GM12878 (cell line): Measurements from ENCODE around the gene UBTF. TPM values are rescaled to one million over a fixed set of nuclear protein-coding genes. Genes with fewer than 3 reads are reported as not detected.

Experiments used
- ATF7 ChIP-seq: fragments of 450-650 bp; IDR thresholded peaks from 2 replicates; pipeline ENCODE4 v1.6.1; 2016; ENCODE audit warnings: low read depth, mild to moderate bottlenecking
- BMI1 ChIP-seq: fragments of 450-650 bp; IDR thresholded peaks from 2 replicates; pipeline ENCODE4 v1.6.1; 2016; ENCODE audit warnings: mild to moderate bottlenecking, moderate library complexity, borderline replicate concordance
- CBFB ChIP-seq: IDR thresholded peaks from 2 replicates; pipeline ENCODE4 v1.6.1; 2016; ENCODE audit warnings: antibody characterized with exemption, low read depth
- CEBPZ ChIP-seq: fragments of 150-350 bp; IDR thresholded peaks from 2 replicates; pipeline ENCODE4 v1.6.1; 2016; ENCODE audit warnings: low read depth, low read length
- ESRRA ChIP-seq: IDR thresholded peaks from 2 replicates; pipeline ENCODE4 v1.6.1; 2012; ENCODE audit warnings: mild to moderate bottlenecking, low read length, improper control_type of control experiment
- FOS ChIP-seq: IDR thresholded peaks from 3 replicates; pipeline ENCODE4 v1.6.1; 2011; ENCODE audit warnings: borderline replicate concordance; ENCODE audit not compliant: insufficient read length; ENCODE audit errors: extremely low read depth
- FOXK2 ChIP-seq: fragments of 450-650 bp; IDR thresholded peaks from 2 replicates; pipeline ENCODE4 v1.6.1; 2017; ENCODE audit warnings: mild to moderate bottlenecking, moderate library complexity
- HDAC2 ChIP-seq: fragments of 200-600 bp; sonication (generic); IDR thresholded peaks from 2 replicates; pipeline ENCODE4 v1.6.1; 2017
- NFYB ChIP-seq: IDR thresholded peaks from 2 replicates; pipeline ENCODE4 v1.6.1; 2011; ENCODE audit warnings: low read depth, mild to moderate bottlenecking, low read length, improper control_type of control experiment, moderate library complexity; ENCODE audit not compliant: insufficient read depth
- RAD51 ChIP-seq: fragments of 450-650 bp; IDR thresholded peaks from 2 replicates; pipeline ENCODE4 v1.6.1; 2016; ENCODE audit warnings: moderate library complexity, mild to moderate bottlenecking, inconsistent platforms
- RELB ChIP-seq: fragments of 450-650 bp; IDR thresholded peaks from 2 replicates; pipeline ENCODE4 v1.6.1; 2017; ENCODE audit warnings: low read depth, mild to moderate bottlenecking, moderate library complexity
- SREBF2 ChIP-seq: IDR thresholded peaks from 2 replicates; pipeline ENCODE4 v1.6.1; 2012; ENCODE audit warnings: mild to moderate bottlenecking, low read length
- STAT1 ChIP-seq: fragments of 450-650 bp; conservative IDR thresholded peaks from 2 replicates; pipeline ENCODE4 v1.6.1; 2014; ENCODE audit warnings: antibody characterized with exemption, mild to moderate bottlenecking
- TCF12 ChIP-seq: IDR thresholded peaks from 2 replicates; pipeline ENCODE4 v1.6.1; 2011; ENCODE audit warnings: low read depth, mild to moderate bottlenecking, low read length
- TCF7 ChIP-seq: IDR thresholded peaks from 2 replicates; pipeline ENCODE4 v1.6.1; 2014; ENCODE audit warnings: antibody characterized with exemption, borderline replicate concordance
- ZBTB11 ChIP-seq: fragments of 450-650 bp; formaldehyde crosslinking; IDR thresholded peaks from 2 replicates; pipeline ENCODE4 v1.5.0; 2022; ENCODE audit warnings: mild to moderate bottlenecking, missing genetic modification characterization
- ZNF207 ChIP-seq: fragments of 450-650 bp; IDR thresholded peaks from 2 replicates; pipeline ENCODE4 v1.6.1; 2014; ENCODE audit warnings: antibody characterized with exemption, mild to moderate bottlenecking, borderline replicate concordance
- ZNF274 ChIP-seq: IDR thresholded peaks from one replicate; pipeline ENCODE4 v1.8.0; 2011; ENCODE audit not compliant: insufficient read length, insufficient read depth
- polyA plus RNA-seq, 11 experiments: library from polyadenylated mRNA; depleted of rRNA in 4 of 11; unstranded in 6 of 11; stranded (reverse) in 5 of 11; fragments of >200 nt; fragmentation: Nextera tagmentation in 4 of 11; fragmentation: Illumina TruSeq in 1 of 11; extraction: Ambion mirVana in 4 of 11; extraction: Trizol in 1 of 11; gene quantifications; 1 replicate in 1 of 11; 2 replicates in 10 of 11; pipeline versions ENCODE4 v1.2.1 to v1.2.3, GENCODE V29; 2011 to 2016; ENCODE audit warnings: inconsistent platforms in 2 of 11, missing spikeins in 2 of 11, low read depth in 1 of 11
- total RNA-seq, 4 experiments: library from RNA; depleted of rRNA in 3 of 4; stranded (reverse); fragments of >200 nt in 3 of 4; fragmentation: Illumina TruSeq in 1 of 4; extraction: Trizol in 1 of 4; gene quantifications; 2 replicates each; pipeline versions ENCODE4 v1.2.1 to v1.2.3, GENCODE V29; 2013 to 2021
- TF ChIP-seq, protein P1 (sequence below): IDR thresholded peaks from 2 replicates; pipeline ENCODE4 v1.6.1; 2012; ENCODE audit warnings: low read depth, low read length, improper control_type of control experiment
- TF ChIP-seq, protein P2 (sequence below): fragments of 450-650 bp; IDR thresholded peaks from 2 replicates; pipeline ENCODE4 v1.6.1; 2016; ENCODE audit warnings: mild to moderate bottlenecking

UBTF gene
- total and polyA plus RNA-seq, 10 of the 15 experiments (the other 5 are each of a cell fraction or from before 2014, with no cell fraction given): 2.2 to 124 (median 79.6) TPM

DNA sequence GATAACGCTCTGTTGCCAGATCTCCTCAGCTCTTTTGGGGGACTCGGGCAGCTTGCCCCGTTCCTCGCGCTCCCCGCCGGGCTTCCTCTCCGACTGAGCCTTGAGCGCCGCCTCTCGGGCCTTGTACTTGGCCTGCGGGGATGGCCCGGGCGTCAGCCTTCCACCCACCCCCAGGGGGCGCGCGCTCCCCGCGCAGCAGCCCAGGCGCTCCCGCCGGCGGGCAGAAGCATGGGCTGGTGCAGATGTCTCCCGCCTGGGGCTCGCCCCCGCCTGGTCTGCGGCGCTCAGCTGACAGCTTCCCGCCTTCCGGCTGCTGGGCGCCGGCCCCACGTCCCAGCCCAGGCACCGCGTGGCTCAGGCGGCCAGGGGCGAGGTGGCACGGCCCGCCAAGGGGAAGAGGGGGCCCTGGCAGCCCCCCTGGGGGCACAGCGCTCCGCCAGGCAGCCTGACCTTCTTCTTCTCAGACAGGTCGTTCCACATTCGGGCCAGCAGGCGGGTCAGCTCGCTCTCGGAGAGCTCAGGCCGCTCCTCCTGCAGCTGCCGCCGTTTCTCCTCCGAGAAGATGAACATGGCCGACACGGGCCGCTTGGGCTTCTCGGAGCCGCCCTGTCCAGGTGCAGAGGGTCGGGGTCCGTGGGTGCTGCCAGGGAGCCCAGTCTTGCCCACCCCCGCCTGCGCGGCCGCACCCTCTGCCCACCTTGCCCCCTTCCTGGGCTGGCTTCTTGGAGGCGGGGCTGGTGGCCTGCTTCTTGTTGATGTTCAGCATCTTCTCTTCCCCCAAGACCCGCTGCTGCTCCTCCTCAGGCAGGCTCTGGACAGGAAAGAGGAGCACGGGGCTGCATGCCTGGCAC is 8.9 kb downstream of the UBTF start (continued):
- no peak for TF ChIP-seq ZBTB11 (CRISPR knock-in tag)
- 0 out of 2 replicates have a peak, but pooled peaks have one; percentile 64 for TF ChIP-seq ESRRA
- no peak for TF ChIP-seq ZNF274
- no peak for TF ChIP-seq SREBF2
- TF ChIP-seq CEBPZ: no peak
- no peak for TF ChIP-seq ATF7
- TF ChIP-seq, protein P1, sequence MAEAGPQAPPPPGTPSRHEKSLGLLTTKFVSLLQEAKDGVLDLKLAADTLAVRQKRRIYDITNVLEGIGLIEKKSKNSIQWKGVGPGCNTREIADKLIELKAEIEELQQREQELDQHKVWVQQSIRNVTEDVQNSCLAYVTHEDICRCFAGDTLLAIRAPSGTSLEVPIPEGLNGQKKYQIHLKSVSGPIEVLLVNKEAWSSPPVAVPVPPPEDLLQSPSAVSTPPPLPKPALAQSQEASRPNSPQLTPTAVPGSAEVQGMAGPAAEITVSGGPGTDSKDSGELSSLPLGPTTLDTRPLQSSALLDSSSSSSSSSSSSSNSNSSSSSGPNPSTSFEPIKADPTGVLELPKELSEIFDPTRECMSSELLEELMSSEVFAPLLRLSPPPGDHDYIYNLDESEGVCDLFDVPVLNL: peak; percentile 59; the same call in 1 of the 2 replicates
- no peak; the same call in 1 of the 2 replicates for TF ChIP-seq RELB
- 0 out of 2 replicates have a peak, but pooled peaks have one; percentile 24 for TF ChIP-seq STAT1
- TF ChIP-seq CBFB: no peak
- TF ChIP-seq TCF12: peak; percentile 76
- no peak for TF ChIP-seq FOXK2
- TF ChIP-seq, protein P2, sequence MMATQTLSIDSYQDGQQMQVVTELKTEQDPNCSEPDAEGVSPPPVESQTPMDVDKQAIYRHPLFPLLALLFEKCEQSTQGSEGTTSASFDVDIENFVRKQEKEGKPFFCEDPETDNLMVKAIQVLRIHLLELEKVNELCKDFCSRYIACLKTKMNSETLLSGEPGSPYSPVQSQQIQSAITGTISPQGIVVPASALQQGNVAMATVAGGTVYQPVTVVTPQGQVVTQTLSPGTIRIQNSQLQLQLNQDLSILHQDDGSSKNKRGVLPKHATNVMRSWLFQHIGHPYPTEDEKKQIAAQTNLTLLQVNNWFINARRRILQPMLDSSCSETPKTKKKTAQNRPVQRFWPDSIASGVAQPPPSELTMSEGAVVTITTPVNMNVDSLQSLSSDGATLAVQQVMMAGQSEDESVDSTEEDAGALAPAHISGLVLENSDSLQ: 0 out of 2 replicates have a peak, but pooled peaks have one; percentile 11
- TF ChIP-seq RAD51: no peak
- TF ChIP-seq NFYB: no peak
- TF ChIP-seq TCF7: no peak
- TF ChIP-seq FOS: no peak
- TF ChIP-seq BMI1: no peak
- peak; percentile 87 for TF ChIP-seq ZNF207
- no peak for TF ChIP-seq HDAC2
